ENCODE results near the gene GATAD2B. TPM values are rescaled to one million over a fixed set of nuclear protein-coding genes. Genes with fewer than 3 reads are reported as not detected.

GATAD2B gene
- total and polyA plus RNA-seq, 4 donors, result 4.6 to 41.7 (median 13.4) TPM

DNA sequence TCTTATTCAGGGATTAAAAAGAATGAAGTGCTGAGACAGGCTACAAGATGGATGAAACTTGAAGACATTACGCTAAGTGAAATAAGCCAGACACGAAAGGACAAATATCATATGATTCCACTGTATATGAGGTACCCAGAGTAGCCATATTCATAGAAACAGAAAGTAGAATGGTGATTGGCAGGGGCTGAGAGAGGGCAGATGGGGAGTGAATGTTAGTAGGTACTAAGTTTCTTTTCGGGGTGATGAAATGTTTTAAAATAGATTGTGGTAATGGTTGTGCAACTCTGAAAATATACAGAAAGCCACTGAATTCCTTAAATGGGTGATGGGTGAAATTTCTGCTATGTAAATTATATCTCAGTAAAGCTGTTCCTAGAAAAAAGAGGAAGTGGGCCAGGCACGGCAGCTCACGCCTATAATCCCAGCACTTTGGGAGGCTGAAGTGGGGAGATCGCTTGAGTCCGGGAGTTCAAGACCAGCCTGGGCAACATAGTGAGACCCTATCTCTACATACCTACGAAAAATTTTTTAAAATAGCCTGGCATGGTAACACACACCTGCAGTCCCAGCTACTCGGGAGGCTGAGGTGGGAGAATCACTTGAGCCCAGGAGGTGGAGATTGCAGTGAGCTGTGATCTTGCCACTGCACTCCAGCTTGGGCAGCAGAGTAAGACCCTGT lies 131.7 kb downstream of the GATAD2B start:
- WGBS, 2 donors, result 28 to 44% methylated on average over 9 of the region's 9 CpGs
- Histone ChIP-seq H3K9me3 (ENCODE audit: control insufficient read depth in 4 of 4, insufficient read depth in 3 of 4, low read length in 3 of 4) (no peaks in the 10 kb centered on the region), H3K4me1 (ENCODE audit: control insufficient read depth in 5 of 5, insufficient read depth in 5 of 5, low read length in 5 of 5) (peaks cover 0 to 33% (median 13%) of the 10 kb centered on the region in 5 donors), H3K9ac (ENCODE audit: insufficient read depth in 1 of 2, low read length in 2 of 2) (peak overlapping the region in 1 of 2 donors; percentile 83), H3K36me3 (ENCODE audit: control insufficient read depth in 4 of 4, insufficient read depth in 4 of 4, low read length in 4 of 4) (no peaks in the 10 kb centered on the region), H3K27ac (ENCODE audit: low read depth in 1 of 2, low read length in 1 of 2) (peak overlapping the region; percentile 89 to 92), H3K4me3 (no peak overlapping the region), H3K27me3 (ENCODE audit: control insufficient read depth in 3 of 3, insufficient read depth in 3 of 3, low read length in 2 of 3) (no peaks in the 10 kb centered on the region)
- TF ChIP-seq, protein P1, sequence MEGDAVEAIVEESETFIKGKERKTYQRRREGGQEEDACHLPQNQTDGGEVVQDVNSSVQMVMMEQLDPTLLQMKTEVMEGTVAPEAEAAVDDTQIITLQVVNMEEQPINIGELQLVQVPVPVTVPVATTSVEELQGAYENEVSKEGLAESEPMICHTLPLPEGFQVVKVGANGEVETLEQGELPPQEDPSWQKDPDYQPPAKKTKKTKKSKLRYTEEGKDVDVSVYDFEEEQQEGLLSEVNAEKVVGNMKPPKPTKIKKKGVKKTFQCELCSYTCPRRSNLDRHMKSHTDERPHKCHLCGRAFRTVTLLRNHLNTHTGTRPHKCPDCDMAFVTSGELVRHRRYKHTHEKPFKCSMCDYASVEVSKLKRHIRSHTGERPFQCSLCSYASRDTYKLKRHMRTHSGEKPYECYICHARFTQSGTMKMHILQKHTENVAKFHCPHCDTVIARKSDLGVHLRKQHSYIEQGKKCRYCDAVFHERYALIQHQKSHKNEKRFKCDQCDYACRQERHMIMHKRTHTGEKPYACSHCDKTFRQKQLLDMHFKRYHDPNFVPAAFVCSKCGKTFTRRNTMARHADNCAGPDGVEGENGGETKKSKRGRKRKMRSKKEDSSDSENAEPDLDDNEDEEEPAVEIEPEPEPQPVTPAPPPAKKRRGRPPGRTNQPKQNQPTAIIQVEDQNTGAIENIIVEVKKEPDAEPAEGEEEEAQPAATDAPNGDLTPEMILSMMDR (IDR thresholded peaks at IDR 0.05; ENCODE audit: control extremely low read depth, extremely low read depth), result no peak
- ATAC-seq (ENCODE audit: insufficient read depth, low FRiP score) (peak; percentile 70), DNase-seq (peak; percentile 53 to 88 (median 86))

DNA sequence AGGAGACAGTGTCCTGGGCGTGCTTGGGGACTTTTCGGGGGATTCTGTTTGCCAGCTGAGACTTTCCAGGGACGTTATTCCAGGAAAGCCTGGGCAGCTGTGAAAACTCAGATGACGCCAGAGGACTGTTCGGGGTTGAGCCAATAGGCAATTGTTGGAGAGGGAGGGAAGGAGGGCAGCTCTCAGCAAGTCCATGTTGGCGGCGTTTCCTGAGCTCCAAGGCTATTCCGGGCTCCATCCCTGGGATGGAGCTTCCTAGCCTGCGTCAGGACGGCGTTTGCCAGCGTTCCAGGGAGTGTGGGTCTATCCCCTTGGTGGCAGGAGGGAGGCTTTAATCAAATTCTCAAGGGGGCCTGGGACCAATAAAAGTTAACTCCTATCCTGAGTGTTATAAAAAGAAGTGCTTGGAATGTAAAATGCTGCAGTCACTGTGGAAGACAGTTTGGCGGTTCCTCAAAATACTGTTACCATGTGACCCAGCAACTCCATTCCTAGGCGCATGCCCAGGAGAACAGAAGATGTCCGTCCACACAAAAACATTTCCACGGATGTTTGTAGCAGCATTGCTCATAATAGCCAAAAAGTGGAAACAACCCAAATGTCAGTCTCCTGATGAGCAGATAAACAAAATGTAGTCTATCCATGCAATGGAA lies 132.3 kb downstream of the GATAD2B start:
- peak; percentile 97 to 99 (median 99) for DNase-seq
- H3K4me3 ChIP-seq, result no peak overlapping the region

DNA sequence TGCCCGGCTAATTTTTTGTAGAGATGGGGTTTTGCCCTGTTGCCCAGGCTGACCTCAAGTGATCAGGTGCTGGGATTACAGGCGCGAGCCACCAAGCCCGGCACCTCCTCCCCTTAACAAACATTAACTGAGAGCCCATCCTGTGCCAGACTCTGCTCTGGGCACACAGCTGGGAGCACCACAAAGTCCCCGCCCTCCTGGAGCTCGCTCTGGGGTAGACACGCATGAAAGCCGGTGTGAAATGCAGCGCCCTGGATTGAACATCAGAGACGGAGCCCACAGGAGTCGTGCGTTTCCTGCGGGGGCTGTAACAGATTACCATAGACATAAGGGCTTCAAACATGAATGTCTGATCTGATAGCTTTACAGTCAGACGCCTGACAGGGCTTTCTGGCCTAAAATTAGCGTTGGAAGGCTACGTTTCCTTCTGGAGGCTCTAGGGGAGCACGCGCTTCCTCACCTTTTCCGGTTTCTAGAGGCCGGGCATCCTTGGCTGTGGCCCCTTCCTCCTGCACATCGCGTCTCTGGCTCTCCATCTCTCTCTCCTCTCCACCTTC lies 133.2 kb downstream of the GATAD2B start:
- TF ChIP-seq, protein P1 (IDR thresholded peaks at IDR 0.05; ENCODE audit: control extremely low read depth, extremely low read depth), result no peak
- Histone ChIP-seq H3K36me3 (ENCODE audit: control insufficient read depth in 4 of 4, insufficient read depth in 4 of 4, low read length in 4 of 4) (no peaks in the 10 kb centered on the region), H3K4me3 (no peak overlapping the region), H3K4me1 (ENCODE audit: control insufficient read depth in 5 of 5, insufficient read depth in 5 of 5, low read length in 5 of 5) (peaks cover 0 to 33% (median 13%) of the 10 kb centered on the region in 5 donors), H3K9ac (ENCODE audit: insufficient read depth in 1 of 2, low read length in 2 of 2) (peak overlapping the region in 1 of 2 donors; percentile 83), H3K9me3 (ENCODE audit: control insufficient read depth in 4 of 4, insufficient read depth in 3 of 4, low read length in 3 of 4) (no peaks in the 10 kb centered on the region), H3K27me3 (ENCODE audit: control insufficient read depth in 3 of 3, insufficient read depth in 3 of 3, low read length in 2 of 3) (no peaks in the 10 kb centered on the region), H3K27ac (ENCODE audit: low read depth in 1 of 2, low read length in 1 of 2) (peak overlapping the region; percentile 89 to 92)
- DNase-seq (peak in 1 of 3 donors; percentile 61), ATAC-seq (ENCODE audit: insufficient read depth, low FRiP score) (no peak)
- 31 to 34% methylated on average over 22 of the region's 22 CpGs for whole genome bisulfite sequencing, 2 donors

More for the DNA sequence above, 132.3 kb downstream of the GATAD2B start:
- 38 to 39% methylated on average over 16 of the region's 16 CpGs for WGBS, 2 donors
- Histone ChIP-seq H3K27me3 (ENCODE audit: control insufficient read depth in 3 of 3, insufficient read depth in 3 of 3, low read length in 2 of 3) (no peaks in the 10 kb centered on the region), H3K27ac (ENCODE audit: low read depth in 1 of 2, low read length in 1 of 2) (peak overlapping the region; percentile 89 to 92), H3K9me3 (ENCODE audit: control insufficient read depth in 4 of 4, insufficient read depth in 3 of 4, low read length in 3 of 4) (no peaks in the 10 kb centered on the region), H3K4me1 (ENCODE audit: control insufficient read depth in 5 of 5, insufficient read depth in 5 of 5, low read length in 5 of 5) (peaks cover 0 to 33% (median 13%) of the 10 kb centered on the region in 5 donors), H3K36me3 (ENCODE audit: control insufficient read depth in 4 of 4, insufficient read depth in 4 of 4, low read length in 4 of 4) (no peaks in the 10 kb centered on the region), H3K9ac (ENCODE audit: insufficient read depth in 1 of 2, low read length in 2 of 2) (peak overlapping the region in 1 of 2 donors; percentile 83)
- TF ChIP-seq, protein P1 (IDR thresholded peaks at IDR 0.05; ENCODE audit: control extremely low read depth, extremely low read depth), result no peak
- ATAC-seq (ENCODE audit: insufficient read depth, low FRiP score), result peak; percentile 42

Data from lung (tissue), 12 donors.